Caco-2 (cell line): Measurements from ENCODE around the gene PPP1CC. TPM values are rescaled to one million over a fixed set of nuclear protein-coding genes. Genes with fewer than 3 reads are reported as not detected.

Experiments used
- BruUV-seq: library from RNA; stranded (reverse); fragments of 400-500 nt; replicated peaks from 2 replicates; lab custom pipeline; 2021; lab: Mats Ljungman, UMichigan
- CTCF ChIA-PET: fragments of 300-600 bp; sonication (Branson Sonifier 250); formaldehyde crosslinking; loops from one replicate; lab custom pipeline; 2022; ENCODE audit warnings: antibody characterized with exemption; lab: Charles Lee
- POLR2A ChIA-PET: fragments of 300-600 bp; sonication (Branson Sonifier 250); formaldehyde crosslinking; loops from one replicate; lab custom pipeline; 2022; ENCODE audit warnings: antibody characterized with exemption; lab: Charles Lee
- DNase-seq, 2 experiments: peaks; one replicate each; pipeline versions ENCODE4 v3.0.0 to v3.0.0-alpha.2; 2020 to 2022
- H3K27me3 ChIP-seq: replicated peaks from 2 replicates; pipeline ENCODE4 v1.6.0; 2011; ENCODE audit warnings: low read length; ENCODE audit not compliant: control insufficient read depth, insufficient read depth
- H3K36me3 ChIP-seq: 2 replicates; pipeline ENCODE4 v1.5.1; 2011; ENCODE audit warnings: low read length; ENCODE audit not compliant: control insufficient read depth, insufficient read depth
- H3K4me1 ChIP-seq: fragments of 250-450 bp; sonication (Bioruptor Pico); 2 replicates; pipeline ENCODE4 v1.5.1; 2020; ENCODE audit warnings: mild to moderate bottlenecking
- H3K4me3 ChIP-seq: 2 replicates; pipeline ENCODE4 v1.5.1; 2011; ENCODE audit warnings: low read depth, mild to moderate bottlenecking, control low read depth, low read length
- H3K9me3 ChIP-seq: fragments of 250-450 bp; sonication (Bioruptor Pico); 2 replicates; pipeline ENCODE4 v1.5.1; 2020; ENCODE audit warnings: mild to moderate bottlenecking, moderate library complexity
- H3K27ac Mint-ChIP-seq: one replicate; pipeline ENCODE4 v1.8.0; 2022; ENCODE audit warnings: mixed read lengths; ENCODE audit not compliant: unreplicated experiment
- H3K27me3 Mint-ChIP-seq: one replicate; pipeline ENCODE4 v1.8.0; 2022; ENCODE audit warnings: mixed read lengths; ENCODE audit not compliant: insufficient read depth, unreplicated experiment
- H3K36me3 Mint-ChIP-seq: one replicate; pipeline ENCODE4 v1.8.0; 2022; ENCODE audit warnings: mild to moderate bottlenecking, mixed read lengths; ENCODE audit not compliant: insufficient read depth, unreplicated experiment
- H3K4me1 Mint-ChIP-seq: one replicate; pipeline ENCODE4 v1.8.0; 2022; ENCODE audit warnings: low read depth, mixed read lengths; ENCODE audit not compliant: unreplicated experiment
- H3K4me3 Mint-ChIP-seq: one replicate; pipeline ENCODE4 v1.8.0; 2022; ENCODE audit warnings: mild to moderate bottlenecking, moderate library complexity, mixed read lengths; ENCODE audit not compliant: unreplicated experiment
- H3K9me3 Mint-ChIP-seq: one replicate; pipeline ENCODE4 v1.8.0; 2022; ENCODE audit warnings: mixed read lengths; ENCODE audit not compliant: unreplicated experiment
- intact Hi-C: fragments of 100-400 bp; cut with micrococcal nuclease; formaldehyde crosslinking; loops from one replicate; pipeline ENCODE4 v1.10.0; 2022; ENCODE audit not compliant: unreplicated experiment
- total RNA-seq: library from RNA; stranded (reverse); gene quantifications from 2 replicates; pipeline ENCODE4 v1.2.3, GENCODE V29; 2022
- TF ChIP-seq, protein P1 (sequence below), 2 experiments: fragments of 200-600 bp in 1 of 2; IDR thresholded peaks; 1 replicate in 1 of 2; 2 replicates in 1 of 2; pipeline versions ENCODE4 v1.5.1 to v1.8.0; 2011 to 2022; ENCODE audit warnings: antibody characterized with exemption in 1 of 2, control low read depth in 1 of 2, inconsistent platforms in 1 of 2, low read depth in 1 of 2, low read length in 1 of 2, mild to moderate bottlenecking in 1 of 2, moderate library complexity in 1 of 2; ENCODE audit not compliant: insufficient read depth in 1 of 2, severe bottlenecking in 1 of 2, unreplicated experiment in 1 of 2

The PPP1CC gene
- total RNA-seq, 1 experiment from 2014 or later: 213 TPM

DNA sequence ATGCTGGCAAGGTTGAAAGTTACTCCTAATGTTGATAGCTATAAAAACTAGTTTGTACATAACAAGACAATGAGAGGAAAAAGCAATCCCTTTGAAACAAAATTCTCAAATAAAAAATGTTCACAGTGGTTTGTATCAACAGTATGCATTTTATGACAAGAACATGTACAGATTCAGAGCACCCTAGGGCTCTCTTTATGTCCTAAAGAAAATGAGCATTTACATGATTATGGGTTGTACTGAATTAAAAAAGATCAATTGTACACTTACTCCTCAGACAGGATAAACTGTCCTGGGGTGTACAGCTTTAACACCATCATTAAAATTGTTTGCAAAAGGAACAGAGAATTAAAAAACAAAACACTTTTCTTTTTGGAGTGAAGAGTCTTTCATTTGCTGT is 22.2 kb downstream of the PPP1CC start:
- Mint-ChIP-seq H3K4me1 (no peaks in the 10 kb centered on the region), H3K4me3 (no peak overlapping the region), H3K27me3 (no peaks in the 10 kb centered on the region), H3K36me3 (peaks cover 88% of the 10 kb centered on the region), H3K27ac (no peak overlapping the region), H3K9me3 (no peaks in the 10 kb centered on the region)
- Histone ChIP-seq H3K36me3 (peaks cover 4% of the 10 kb centered on the region), H3K27me3 (no peaks in the 10 kb centered on the region), H3K4me1 (no peaks in the 10 kb centered on the region), H3K9me3 (no peaks in the 10 kb centered on the region), H3K4me3 (no peak overlapping the region)
- BruUV-seq: TSS peak; percentile 59
- TF ChIP-seq, protein P1, sequence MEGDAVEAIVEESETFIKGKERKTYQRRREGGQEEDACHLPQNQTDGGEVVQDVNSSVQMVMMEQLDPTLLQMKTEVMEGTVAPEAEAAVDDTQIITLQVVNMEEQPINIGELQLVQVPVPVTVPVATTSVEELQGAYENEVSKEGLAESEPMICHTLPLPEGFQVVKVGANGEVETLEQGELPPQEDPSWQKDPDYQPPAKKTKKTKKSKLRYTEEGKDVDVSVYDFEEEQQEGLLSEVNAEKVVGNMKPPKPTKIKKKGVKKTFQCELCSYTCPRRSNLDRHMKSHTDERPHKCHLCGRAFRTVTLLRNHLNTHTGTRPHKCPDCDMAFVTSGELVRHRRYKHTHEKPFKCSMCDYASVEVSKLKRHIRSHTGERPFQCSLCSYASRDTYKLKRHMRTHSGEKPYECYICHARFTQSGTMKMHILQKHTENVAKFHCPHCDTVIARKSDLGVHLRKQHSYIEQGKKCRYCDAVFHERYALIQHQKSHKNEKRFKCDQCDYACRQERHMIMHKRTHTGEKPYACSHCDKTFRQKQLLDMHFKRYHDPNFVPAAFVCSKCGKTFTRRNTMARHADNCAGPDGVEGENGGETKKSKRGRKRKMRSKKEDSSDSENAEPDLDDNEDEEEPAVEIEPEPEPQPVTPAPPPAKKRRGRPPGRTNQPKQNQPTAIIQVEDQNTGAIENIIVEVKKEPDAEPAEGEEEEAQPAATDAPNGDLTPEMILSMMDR (IDR thresholded peaks at IDR 0.05; ENCODE audit: insufficient read depth in 1 of 2, low read depth in 1 of 2, low read length in 1 of 2, severe bottlenecking in 1 of 2, unreplicated experiment in 1 of 2): no peak
- no peak for DNase-seq
- ChIA-PET POLR2A (no interaction called here), CTCF (interaction anchor here (0.5 kb wide), 1 partner anchor 593 kb away, joined by 11 read pairs; no protein-coding TSS in a partner anchor)
- intact Hi-C loops: no loop called here

DNA sequence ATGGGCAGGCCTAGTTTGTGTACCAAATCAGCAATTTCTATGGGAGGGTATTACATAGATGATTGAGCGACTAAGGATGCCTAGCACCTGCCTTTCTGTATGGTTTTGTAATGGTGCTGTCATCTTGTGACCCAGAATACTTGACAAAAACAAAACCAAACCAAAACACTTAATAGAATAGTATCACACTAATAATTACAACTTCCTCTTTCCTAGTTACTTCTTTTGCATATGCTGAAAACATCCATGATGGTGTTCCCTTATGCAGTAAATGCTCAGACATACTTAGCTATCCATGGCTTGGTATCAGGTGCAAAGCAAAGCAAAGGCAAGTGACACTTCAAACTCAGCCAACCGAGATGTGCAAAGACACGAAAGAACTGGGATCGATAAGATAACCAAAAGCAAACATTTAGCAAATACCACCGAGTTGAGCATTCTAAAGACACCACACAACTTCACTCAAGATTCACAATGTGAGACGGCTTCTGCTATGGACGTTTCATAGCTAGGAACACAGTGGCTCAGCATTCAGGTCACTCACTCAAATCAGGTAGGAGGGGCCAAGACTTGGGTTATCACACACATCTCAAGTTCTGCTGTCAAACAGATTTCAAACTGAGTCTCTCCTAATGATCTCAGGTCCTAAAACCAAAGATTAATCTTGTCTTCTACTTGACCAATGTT is 24.3 kb downstream of the PPP1CC start:
- POLR2A ChIA-PET: no interaction called here

DNA sequence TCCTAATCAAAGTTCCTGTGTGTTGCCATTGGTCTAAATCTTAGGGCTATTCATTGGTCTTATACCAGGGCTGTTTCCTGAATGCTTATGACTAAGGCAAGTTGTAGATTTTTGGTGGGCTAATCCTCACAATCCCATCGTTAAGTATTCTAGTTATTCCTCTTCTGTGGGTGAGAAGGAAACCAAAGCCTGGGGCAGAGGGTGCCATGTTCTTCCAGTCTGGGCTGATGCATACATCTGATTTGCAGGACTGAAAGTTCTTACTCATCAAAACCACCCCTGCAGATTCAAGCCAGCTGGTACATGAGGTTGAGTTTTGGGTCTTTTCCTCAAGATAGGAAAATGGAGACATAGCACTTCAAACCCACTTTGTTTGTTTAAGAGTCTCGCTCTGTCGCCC is 25.7 kb downstream of the PPP1CC start:
- Mint-ChIP-seq H3K27ac (no peak overlapping the region), H3K4me3 (no peak overlapping the region), H3K9me3 (no peaks in the 10 kb centered on the region), H3K36me3 (peaks cover 60% of the 10 kb centered on the region), H3K27me3 (no peaks in the 10 kb centered on the region), H3K4me1 (no peaks in the 10 kb centered on the region)
- TF ChIP-seq, protein P1 (IDR thresholded peaks at IDR 0.05; ENCODE audit: insufficient read depth in 1 of 2, low read depth in 1 of 2, low read length in 1 of 2, severe bottlenecking in 1 of 2, unreplicated experiment in 1 of 2): no peak
- Histone ChIP-seq H3K4me3 (no peak overlapping the region), H3K9me3 (no peaks in the 10 kb centered on the region), H3K27me3 (no peaks in the 10 kb centered on the region), H3K36me3 (peaks cover 1% of the 10 kb centered on the region; the same call in 1 of the 2 replicates), H3K4me1 (no peaks in the 10 kb centered on the region)
- no peak for DNase-seq
- intact Hi-C loops: no loop called here
- CTCF ChIA-PET: interaction anchor here (0.7 kb wide), 1 partner anchor 11 kb away, joined by 4 read pairs; no protein-coding TSS in a partner anchor
- BruUV-seq: no TSS peak
- POLR2A ChIA-PET: no interaction called here

More for the DNA sequence above, 24.3 kb downstream of the PPP1CC start:
- Histone ChIP-seq H3K27me3 (no peaks in the 10 kb centered on the region), H3K4me3 (no peak overlapping the region), H3K4me1 (no peaks in the 10 kb centered on the region), H3K36me3 (peaks cover 1% of the 10 kb centered on the region; the same call in 1 of the 2 replicates), H3K9me3 (no peaks in the 10 kb centered on the region)
- BruUV-seq: no TSS peak
- Mint-ChIP-seq H3K36me3 (peaks cover 68% of the 10 kb centered on the region), H3K27me3 (no peaks in the 10 kb centered on the region), H3K9me3 (no peaks in the 10 kb centered on the region), H3K4me3 (no peak overlapping the region), H3K4me1 (no peaks in the 10 kb centered on the region), H3K27ac (no peak overlapping the region)
- intact Hi-C loops: no loop called here
- TF ChIP-seq, protein P1 (IDR thresholded peaks at IDR 0.05; ENCODE audit: insufficient read depth in 1 of 2, low read depth in 1 of 2, low read length in 1 of 2, severe bottlenecking in 1 of 2, unreplicated experiment in 1 of 2): no peak
- CTCF ChIA-PET: no interaction called here
- no peak for DNase-seq
